Measurements from ENCODE around the gene MSH3.
"Not testable (repeated sequence)": the region's sequence is repeated elsewhere in the genome, so short reads cannot be mapped to it uniquely, and the experiment has no call there.

The MSH3 gene

DNA sequence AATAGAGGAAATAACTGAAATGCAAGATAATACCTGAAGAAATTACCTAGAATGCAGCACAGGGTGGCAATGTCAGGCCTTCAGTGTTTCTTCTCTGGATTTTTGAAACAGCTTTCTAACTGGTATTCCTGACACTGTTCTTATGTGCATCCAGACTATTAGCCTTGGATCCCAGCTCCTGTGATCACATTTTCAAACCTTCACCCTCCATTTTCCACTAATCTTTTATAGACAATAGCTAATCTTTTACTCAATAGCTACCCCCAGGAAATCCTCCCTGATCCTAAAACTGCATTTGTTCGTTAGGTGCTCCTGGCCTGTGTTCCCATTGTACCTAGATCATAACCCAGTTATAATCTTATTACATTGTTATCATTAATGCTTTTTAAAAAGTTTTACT is 101.8 kb downstream of the MSH3 start:
- peak in 1 of 5 experiments; percentile 36 for DNase-seq

DNA sequence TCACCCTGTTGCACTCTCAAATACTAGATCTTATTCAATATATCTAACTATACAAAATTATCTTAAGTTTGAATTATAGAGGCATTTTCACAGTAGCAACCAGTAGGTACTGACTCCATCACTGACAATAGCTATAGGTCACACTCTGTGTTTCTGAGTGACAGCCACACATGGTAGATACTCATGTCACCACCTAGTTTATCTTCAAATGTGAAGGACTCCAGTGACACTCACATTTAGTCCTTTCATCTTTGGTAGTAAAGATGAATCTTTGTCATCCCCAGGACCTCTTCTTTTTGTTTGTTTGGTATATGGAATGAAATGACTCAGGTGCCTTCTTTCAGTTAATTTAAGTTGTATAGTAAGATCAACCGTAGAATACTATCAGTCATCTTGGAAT is 102.8 kb downstream of the MSH3 start:
- peak in 1 of 5 experiments; percentile 82 for DNase-seq

DNA sequence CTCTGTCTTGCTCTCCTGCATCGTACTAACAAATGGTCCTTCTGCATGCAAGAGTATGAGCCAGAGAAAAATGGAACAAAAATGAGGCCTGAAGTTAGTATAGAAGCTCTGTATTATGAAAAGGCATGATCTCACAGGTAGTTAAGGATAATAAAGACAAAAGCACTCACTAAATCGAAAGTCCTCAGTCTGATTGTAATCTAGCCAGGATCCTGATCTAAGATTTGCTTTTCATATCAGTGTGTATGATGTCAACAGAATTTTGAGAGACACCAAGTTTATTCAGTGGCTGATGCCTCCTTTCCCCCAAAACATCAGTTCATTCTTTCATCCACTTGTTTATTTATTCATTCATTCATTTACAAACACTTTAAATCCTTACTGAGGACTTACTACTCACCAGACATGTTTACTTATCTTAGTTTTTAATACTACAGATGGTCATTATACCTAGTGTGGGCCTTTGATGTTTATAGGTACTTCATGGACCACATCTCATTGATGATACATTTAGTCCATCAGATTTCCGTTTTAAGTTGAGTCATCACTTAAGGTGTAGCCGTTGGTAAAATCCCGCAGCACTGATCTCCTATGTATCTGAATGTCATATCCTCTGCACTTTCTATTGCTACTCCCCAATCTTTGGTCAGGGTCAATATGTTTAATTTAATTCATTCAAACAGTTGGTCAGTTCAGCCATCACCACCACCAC is 105.6 kb downstream of the MSH3 start:
- peak in 1 of 5 experiments; percentile 83 for DNase-seq

DNA sequence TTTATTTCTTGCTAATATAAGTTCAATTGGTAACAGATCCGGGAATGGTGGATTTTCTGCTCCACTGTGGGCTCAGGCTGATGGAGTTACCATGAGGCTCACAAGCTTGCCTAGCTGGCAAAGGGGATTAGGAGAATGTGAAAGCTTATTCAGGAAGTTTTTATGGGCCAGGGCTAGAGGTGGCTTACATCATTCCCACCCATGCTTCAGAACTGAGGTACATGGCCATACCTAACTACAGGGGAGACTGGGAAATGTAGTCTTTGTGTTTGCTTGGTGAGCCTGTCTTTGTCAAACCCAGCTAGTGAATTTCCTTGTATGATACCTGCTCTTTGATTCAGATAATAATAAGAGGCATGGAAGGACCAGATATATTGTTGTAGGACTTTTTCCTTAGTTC is 106.2 kb downstream of the MSH3 start:
- no peak for DNase-seq

DNA sequence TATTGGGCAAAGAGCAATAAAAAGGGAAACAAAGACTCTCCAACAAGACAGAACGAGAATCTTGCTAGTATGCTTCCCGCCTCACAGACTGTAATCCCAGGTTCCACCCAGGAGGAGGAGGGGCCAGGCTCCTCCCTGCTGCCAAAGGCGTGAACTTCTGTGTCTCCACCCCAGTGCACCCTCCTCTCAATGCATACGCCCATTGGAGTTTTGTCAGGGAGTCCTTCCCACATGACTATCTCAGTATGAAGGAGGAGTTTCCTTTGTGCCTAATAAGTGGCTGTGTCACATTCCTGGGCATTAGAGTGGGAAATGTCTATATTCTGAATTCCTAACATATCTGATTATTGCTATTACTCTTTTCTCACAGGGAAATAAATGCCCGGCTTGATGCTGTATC is 106.7 kb downstream of the MSH3 start:
- DNase-seq: no peak

DNA sequence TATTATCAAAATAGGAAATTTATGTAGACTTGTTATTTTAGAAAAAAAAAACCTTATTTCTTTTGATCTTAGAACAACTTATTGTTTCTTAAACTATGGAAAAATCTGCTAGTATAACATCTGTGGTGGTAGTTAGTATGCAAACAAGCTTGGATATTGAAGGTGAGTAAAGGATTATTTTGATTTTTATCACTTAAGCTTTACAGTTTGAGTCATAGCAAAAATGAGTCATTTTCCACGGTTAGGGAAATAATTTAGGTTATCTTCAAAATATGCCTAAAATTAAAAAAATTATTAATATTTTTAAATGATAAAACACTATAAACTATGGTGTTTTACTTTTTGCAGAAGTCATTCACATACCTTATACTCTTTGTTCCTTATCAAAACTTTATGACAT is 107.5 kb downstream of the MSH3 start:
- peak in 1 of 5 experiments; percentile 30 for DNase-seq

DNA sequence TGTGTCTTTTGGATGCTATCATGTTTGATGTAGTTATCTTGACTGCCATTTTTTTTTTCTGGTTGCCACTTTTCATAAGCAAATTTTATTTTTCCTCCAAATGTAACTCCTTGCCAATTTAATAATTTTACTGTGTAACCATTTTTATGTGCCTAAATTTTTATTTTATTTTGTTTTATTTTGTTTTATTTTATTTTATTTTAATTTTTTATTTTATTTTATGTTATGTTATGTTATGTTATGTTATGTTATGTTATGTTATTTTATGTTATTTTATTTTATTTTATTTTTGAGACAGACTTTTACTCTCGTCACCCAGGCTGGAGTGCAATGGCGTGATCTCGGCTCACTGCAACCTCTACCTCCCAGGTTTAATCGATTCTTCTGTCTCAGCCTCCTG is 108.1 kb downstream of the MSH3 start:
- DNase-seq: no peak

DNA sequence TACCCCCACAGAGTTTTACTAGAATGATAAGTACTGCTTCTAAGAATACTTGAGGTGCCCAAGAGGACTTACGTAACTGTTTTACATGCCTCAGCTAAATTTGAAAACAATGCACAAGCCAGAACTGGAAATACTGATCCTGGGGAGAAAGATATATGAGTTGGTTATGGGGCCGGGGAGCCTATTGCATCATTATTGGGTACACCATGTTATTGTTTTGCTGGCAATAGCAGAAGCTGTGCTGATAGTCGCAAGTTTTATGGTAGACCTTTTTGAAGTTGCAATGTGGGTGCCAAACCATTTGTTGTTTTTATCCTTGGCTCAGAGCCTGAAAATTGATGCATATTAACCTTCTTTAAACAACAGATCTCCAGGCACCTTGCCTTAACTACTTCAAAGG is 108.8 kb downstream of the MSH3 start:
- no peak for DNase-seq

DNA sequence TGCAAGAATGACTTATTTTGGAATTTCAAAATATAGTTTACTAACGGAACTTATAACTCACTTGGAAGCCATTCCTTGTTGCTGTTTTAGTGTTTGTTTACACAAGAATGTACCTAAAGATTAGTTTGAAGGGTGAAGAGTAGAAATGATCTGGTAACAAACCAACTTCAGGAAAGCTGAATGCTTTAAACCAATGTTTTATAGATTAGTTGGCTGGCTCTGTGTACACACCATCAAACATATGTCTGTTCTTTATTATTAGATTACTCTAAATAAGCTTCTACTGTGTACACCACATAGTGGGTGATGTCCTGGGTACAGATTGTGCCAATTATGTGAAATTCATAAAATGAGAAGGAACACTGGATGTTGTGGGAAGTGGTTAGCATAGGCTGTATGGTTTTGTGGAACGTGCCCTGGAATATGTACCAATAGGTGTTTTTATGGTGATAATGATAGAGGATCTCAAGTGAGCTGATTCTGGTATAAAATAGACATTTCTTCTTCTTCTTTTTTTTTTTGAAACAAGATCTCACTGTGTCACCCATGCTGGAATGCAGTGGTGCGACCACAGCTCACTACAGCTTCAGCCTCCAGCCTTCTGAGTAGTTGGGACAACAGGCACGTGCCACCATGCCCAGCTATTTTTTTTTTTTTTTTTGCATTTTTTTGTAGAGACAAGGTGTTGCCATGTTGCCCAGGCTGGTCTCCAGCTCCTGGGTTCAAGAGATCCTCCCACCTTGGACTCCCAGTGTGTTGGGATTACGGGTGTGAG is 109.6 kb downstream of the MSH3 start:
- DNase-seq: no peak

DNA sequence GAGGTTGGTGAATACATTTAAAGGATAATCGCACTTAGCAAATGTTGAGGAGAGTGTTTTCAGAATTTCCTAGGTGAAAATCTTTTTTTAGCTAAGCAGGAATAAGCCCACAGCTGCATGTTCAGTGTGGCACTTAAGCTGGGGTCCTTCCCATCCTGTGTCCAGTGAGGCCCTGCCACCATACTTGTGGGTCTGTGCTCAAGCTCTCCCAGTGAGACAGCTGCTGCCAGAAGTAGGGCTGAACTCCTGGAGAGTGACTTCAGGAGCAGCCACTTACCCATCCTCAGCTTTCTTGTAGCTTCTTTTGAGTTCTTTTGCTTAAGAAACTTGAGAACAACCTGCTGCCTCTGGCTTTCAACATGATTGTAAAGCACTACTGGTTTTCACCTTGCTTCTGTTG is 110.3 kb downstream of the MSH3 start:
- DNase-seq: no peak

DNA sequence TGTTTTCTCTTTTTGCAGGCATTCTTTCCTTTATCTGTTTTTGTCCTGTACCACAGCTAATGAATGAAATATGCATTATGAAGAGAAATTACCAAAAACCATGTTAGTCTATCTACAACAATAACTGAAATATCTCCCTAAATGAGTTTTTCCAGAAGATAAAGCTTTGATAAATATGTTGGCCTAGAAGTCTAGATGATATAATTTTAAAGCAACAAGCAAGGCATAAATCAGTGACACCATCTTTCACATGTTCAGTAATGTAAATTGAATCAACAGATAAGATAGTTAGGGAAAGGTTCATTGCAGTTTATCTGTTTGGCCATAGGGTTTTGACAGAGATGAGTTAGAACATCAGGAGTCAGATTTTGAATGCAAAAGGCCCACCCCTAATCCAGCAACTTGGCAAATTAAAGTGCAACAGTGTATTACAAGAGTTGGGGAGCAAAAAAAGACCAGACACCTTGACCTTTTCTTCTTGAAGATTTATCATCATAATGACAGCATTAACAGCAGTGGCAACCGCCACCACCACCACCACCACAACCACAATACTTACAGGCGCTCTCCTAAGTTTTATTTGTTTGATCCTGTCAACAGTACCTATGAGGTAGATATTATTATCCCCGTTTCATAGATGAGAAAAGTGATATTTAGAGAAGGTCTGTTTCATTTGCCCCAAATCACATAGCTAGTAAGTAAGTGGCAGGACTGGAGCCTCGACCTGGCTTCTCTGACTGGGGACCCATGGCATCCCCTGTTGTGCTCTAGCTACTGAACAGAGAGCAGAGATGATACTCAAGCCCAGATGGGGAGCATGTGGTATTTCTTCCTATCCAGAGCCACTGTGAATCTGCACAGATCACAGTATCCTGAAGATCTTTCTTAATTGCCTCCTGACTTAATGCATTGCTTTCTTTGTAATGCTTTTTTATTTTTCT is 123.2 kb downstream of the MSH3 start:
- DNase-seq: peak in 2 of 5 experiments; percentile 16 to 57

DNA sequence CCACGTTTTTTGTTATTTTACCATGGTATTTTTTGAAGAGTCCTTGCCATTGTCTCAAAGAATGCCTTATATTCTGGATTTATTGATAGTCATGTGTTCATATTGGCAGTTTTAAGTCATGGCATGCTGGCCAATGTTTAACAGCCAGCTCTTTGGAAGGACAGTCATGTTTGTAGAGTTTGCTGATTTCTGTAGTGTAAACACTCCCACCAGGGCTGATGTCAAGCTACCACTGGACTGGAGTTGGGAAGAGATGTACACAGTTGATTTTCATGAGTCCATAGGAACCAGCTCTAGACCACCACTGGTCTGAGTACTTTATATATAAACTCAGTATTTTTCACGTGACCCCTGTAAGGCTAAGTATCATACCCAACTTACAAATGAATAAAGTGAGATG is 125.6 kb downstream of the MSH3 start:
- DNase-seq: no peak

DNA sequence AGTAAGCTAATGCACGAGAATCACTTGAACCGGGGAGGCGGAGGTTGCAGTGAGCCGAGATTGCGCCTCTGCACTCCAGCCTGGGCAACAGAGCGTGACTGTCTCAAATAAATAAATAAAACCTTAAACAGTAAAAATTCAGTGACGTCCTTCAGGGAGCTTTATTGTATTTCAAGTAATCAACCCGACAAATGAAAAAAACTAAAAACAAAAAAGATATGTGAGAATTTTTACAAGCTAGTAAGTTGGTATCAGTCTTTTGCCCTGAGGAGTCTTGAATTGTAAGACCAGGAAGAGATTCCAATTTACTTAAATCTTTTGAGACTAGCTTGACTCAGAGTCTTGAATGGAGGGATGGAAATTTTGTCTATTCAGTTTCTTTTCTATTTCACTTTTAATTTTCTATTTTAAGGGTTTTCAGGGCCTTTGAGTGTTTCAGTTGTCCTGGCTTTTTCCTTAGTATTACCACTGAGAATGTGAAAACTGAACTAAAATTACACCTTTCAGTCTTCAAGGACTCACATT is 126.4 kb downstream of the MSH3 start:
- no peak for DNase-seq

DNA sequence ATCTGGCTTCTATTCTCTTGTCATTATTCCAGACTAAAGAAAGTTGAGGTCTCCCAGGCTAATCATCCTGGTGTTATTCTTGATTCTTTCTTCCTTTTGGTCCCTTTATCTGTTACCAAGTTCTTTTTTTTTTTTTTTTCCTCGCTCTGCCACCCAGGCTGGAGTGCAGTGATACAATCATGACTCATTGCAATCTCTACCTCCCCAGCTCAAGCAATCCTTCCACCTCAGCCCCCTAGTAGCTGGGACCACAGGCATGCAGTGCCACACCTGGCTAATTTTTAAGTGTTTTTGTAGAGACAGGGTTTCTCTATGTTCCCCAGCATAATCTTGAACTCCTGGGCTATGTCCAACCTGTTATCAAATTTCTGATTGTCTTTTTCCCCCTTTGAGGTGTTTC is 126.9 kb downstream of the MSH3 start:
- no peak for DNase-seq

DNA sequence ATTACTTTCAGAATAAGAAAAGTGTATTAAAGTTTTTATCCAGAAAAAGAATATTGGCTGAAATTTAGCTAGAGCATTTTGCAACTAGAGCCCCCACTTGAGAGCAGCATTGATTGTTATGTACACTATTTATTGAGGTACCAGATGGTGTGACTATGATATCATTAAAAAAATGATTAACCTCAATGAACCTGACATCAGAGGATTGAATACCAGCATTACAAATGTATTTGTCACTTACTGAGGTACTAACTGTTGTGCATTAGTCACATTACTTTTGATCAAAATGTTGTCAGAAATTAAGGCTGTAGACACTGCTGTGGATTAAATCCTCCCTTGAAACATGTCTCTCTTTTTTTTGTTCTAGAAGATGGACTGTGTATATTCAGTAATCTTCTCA is 128.2 kb downstream of the MSH3 start:
- no peak for DNase-seq

DNA sequence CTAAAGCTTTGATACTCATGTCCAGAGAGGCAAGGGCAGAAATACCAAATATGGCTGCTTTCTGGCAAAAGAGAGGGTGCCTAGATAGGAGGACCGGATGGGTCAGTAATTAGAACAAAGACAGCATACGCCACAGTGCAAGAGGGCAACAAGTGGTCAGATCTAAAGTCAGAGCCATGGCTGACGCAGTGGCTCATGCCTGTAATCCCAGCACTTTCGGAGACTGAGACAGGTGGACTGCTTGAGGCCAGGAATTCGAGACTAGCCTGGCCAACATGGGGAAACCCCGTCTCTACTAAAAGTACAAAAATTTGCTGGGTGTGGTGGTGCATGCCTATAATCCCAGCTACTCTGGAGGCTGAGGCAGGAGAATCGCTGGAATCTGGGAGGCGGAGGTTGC is 129.3 kb downstream of the MSH3 start:
- not testable (repeated sequence) for DNase-seq

DNA sequence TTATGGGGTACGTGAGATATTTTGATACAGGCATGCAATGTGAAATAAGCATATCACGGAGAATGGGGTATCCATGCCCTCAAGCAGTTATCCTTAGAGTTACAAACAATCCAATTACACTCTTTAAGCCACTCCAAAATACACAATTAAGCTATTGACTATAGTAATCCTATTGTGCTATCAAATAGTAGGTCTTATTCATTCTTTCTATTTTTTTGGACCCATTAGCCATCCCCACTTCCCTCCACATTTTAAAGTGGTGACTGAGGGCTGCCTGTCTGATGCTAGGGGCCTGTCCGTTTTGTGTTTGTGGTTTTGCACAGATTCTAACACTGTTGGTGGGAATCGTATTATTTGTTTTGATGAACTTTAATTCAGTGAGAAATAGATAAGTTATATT is 130.0 kb downstream of the MSH3 start:
- no peak for DNase-seq

DNA sequence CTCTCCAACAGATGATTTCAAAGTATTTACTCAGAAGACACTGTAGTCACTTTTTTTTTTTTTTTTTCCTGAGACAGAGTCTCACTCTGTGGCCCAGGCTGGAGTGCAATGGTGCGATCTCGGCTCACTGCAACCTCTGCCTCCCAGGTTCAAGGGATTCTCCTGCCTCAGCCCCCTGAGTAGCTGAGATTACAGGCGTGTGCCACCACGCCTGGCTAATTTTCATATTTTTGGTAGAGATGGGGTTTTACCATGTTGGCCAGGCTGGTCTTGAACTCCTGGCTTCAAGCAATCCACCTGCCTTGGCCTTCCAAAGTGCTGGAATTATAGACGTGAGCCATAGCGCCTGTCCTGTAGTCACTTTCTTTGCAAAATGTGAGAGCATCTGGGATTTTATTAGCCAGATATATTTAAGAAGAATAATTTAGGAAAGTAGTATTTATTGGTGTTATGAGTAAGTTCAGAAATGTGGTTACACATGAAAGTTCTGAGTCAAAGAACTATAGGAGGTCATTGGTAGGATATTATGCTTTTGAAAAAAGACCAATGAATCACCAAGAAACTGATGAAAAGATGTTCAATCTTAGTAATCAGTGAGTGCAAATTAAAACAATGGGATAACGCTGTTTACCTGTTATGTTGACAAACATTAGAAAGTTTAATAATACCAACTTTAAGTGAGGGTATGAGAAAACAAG is 135.0 kb downstream of the MSH3 start:
- DNase-seq: peak in 1 of 5 experiments; percentile 22

DNA sequence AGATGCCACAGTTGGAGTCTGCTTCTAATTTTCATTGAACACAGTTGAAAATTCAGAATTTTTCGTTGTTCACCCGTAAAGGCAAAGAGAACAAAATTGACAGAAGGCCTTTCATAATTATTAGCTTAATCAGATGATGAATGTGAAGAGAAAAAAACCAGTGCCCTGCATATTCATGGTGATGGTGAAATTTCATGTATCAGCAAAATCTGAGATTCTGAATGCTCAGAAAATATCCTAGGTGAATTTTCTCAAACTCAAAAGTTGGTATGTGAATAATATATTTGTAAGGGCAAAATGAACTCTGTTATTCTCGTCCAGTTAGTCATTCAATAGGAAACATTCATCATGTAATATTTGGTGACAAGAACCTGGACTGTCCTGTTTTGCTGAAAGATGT is 136.2 kb downstream of the MSH3 start:
- DNase-seq: no peak

DNA sequence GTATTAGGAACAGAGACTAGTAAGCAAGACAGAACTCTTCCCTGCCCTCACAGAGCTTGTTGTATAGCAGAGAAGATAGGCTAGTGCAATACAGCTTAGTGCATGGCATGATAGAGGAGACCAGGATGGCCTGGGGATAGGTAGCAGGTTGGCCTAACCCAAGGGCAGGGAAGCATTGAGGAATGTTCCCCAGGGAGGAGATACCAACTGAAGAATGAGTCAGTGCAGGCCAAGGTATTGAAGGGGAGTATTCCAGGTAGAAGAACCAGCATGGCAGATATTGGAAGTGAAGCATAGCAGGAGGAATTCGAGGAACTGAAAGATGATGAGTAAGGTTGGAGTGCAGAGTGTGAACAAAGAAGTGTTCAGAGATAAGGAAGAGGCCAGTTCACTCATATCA is 138.9 kb downstream of the MSH3 start:
- DNase-seq: no peak

DNA sequence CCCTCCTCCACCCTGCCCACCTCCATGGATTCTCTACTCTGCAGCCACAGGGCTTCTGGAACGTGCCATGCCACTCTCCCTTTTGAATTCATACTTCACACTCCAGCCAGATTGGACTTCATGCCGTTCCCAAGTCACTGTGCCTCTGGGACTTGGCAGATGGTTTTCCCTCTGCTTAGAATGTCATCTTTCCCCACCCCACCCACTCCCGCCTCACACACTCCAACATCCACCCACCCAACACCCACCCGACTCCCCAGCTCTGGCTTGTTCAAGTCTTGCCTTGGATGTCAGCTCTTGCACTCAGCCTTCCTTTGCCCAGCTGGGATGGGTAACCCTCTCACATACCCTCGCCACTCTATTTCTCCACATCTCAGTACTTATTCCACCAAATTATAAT is 142.4 kb downstream of the MSH3 start:
- no peak for DNase-seq

DNA sequence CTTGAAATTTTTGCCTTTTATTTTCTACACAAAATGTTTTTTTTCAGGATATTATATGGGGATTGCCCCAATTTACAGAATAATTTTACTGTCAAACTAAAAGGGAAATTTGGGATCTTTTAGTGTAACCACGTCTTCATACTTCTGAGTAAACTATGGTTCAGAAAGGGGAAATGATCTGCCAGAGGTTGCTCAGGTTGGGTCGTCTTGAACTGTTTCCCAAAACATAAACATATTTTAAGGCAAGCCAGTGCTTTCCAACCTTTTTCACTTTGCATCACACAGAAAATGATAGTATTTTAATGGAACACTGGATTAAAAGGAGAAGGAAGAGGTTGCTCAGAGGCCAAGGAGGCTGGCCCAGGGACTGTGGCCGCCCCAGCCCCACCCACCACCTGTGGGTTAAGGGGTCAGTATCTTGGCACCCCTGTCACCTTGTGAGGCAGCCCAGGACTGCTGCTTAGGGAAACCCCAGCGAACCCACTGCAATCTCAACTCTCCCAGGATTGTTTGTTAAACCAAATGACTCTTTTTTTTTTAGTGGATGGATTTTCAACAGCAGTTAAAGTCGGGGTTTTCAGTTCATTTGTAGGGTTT is 143.1 kb downstream of the MSH3 start:
- DNase-seq: no peak
